Progenitor cell of endocrine pancreas (in vitro differentiated cells): ENCODE results near the gene HTRA3. TPM values are rescaled to one million over a fixed set of nuclear protein-coding genes. Genes with fewer than 3 reads are reported as not detected.

ENCODE experiments used
- DNase-seq: peaks from one replicate; pipeline ENCODE4 v3.0.0; 2021; ENCODE audit warnings: low spot score; ENCODE audit not compliant: unreplicated experiment
- H3K27ac Mint-ChIP-seq: 2 replicates; pipeline ENCODE4 v1.8.0; 2021; ENCODE audit warnings: mild to moderate bottlenecking, moderate library complexity, mixed read lengths
- H3K27me3 Mint-ChIP-seq: 2 replicates; pipeline ENCODE4 v1.8.0; 2021; ENCODE audit warnings: mixed read lengths
- H3K36me3 Mint-ChIP-seq: 2 replicates; pipeline ENCODE4 v1.8.0; 2022; ENCODE audit warnings: mixed read lengths; ENCODE audit not compliant: insufficient read depth
- H3K4me1 Mint-ChIP-seq: 2 replicates; pipeline ENCODE4 v1.8.0; 2021; ENCODE audit warnings: low read depth, mixed read lengths
- H3K4me3 Mint-ChIP-seq: 2 replicates; pipeline ENCODE4 v1.8.0; 2021; ENCODE audit warnings: low read depth, mild to moderate bottlenecking, moderate library complexity, mixed read lengths
- H3K9me3 Mint-ChIP-seq: 2 replicates; pipeline ENCODE4 v1.8.0; 2021; ENCODE audit warnings: low read depth, mixed read lengths
- CTCF ChIP-seq: fragments of 200-600 bp; sonication (generic); IDR thresholded peaks from one replicate; pipeline ENCODE4 v1.5.0; 2021; ENCODE audit warnings: antibody characterized with exemption, mild to moderate bottlenecking; ENCODE audit not compliant: unreplicated experiment
- total RNA-seq: library from RNA; stranded (reverse); gene quantifications from 2 replicates; pipeline ENCODE4 v1.2.1, GENCODE V29; 2021

The HTRA3 gene
- total RNA-seq, 1 donor from 2014 or later = 0.86 TPM

GRCh38 chr4:8242782-8243560, 26.6 kb upstream of the HTRA3 start:
- DNase-seq = no peak
- Mint-ChIP-seq H3K27ac (no peak overlapping the region), H3K27me3 (peaks cover 4% of the 10 kb centered on the region), H3K4me1 (peaks cover 10% of the 10 kb centered on the region), H3K36me3 (no peaks in the 10 kb centered on the region), H3K4me3 (no peak overlapping the region), H3K9me3 (no peaks in the 10 kb centered on the region)
- no peak for TF ChIP-seq CTCF

- Mint-ChIP-seq H3K9me3 (no peaks in the 10 kb centered on the region), H3K36me3 (no peaks in the 10 kb centered on the region), H3K4me1 (peaks cover 15% of the 10 kb centered on the region), H3K27ac (no peak overlapping the region), H3K27me3 (peaks cover 4% of the 10 kb centered on the region), H3K4me3 (no peak overlapping the region)
- no peak for DNase-seq
- no peak for TF ChIP-seq CTCF
These were observed 25.4 kb upstream of the HTRA3 start for GRCh38 chr4:8244001-8244757.

- no peaks in the 10 kb centered on the region for H3K36me3 Mint-ChIP-seq
- H3K4me3 Mint-ChIP-seq = no peak overlapping the region
- H3K9me3 Mint-ChIP-seq = no peaks in the 10 kb centered on the region
- peaks cover 15% of the 10 kb centered on the region for H3K4me1 Mint-ChIP-seq
- no peak for TF ChIP-seq CTCF
- no peak overlapping the region for H3K27ac Mint-ChIP-seq
- no peak for DNase-seq
- peaks cover 4% of the 10 kb centered on the region for H3K27me3 Mint-ChIP-seq
These were observed 24.6 kb upstream of the HTRA3 start for GRCh38 chr4:8244931-8245460.

GRCh38 chr4:8245884-8246833, 23.4 kb upstream of the HTRA3 start:
- DNase-seq = no peak
- peaks cover 15% of the 10 kb centered on the region for H3K4me1 Mint-ChIP-seq
- peaks cover 4% of the 10 kb centered on the region for H3K27me3 Mint-ChIP-seq
- TF ChIP-seq CTCF = no peak
- no peak overlapping the region for H3K27ac Mint-ChIP-seq
- H3K4me3 Mint-ChIP-seq = no peak overlapping the region
- H3K9me3 Mint-ChIP-seq = no peaks in the 10 kb centered on the region
- no peaks in the 10 kb centered on the region for H3K36me3 Mint-ChIP-seq
